NCI-H128 (cell line): Measurements from ENCODE around the gene FRG2B.
A peak's percentile ranks its signal among the peaks of the same experiment; 100 is the strongest.
"Not testable (repeated sequence)": the region's sequence is repeated elsewhere in the genome, so short reads cannot be mapped to it uniquely, and the experiment has no call there.

Experiments used
- DNase-seq: peaks from one replicate; lab custom pipeline; 2025; ENCODE audit not compliant: unreplicated experiment; lab: John Stamatoyannopoulos, UW

The FRG2B gene

GRCh38 chr10:133626695-133627094, at the start of gene FRG2B:
TSS of gene FRG2B (minus strand) at chr10:133626795. CDS start at chr10:133626742, 53 bp downstream.
- not testable (repeated sequence) for DNase-seq

DNA sequence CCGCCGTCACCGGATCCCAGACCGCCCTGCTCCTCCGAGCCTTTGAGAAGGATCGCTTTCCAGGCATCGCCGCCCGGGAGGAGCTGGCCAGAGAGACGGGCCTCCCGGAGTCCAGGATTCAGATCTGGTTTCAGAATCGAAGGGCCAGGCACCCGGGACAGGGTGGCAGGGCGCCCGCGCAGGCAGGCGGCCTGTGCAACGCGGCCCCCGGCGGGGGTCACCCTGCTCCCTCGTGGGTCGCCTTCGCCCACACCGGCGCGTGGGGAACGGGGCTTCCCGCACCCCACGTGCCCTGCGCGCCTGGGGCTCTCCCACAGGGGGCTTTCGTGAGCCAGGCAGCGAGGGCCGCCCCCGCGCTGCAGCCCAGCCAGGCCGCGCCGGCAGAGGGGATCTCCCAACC, 40.9 kb upstream of the FRG2B start:
- DNase-seq = not testable (repeated sequence)

- DNase-seq = not testable (repeated sequence)
Observed at GRCh38 chr10:133663544-133664160, 37.1 kb upstream of the FRG2B start.

- DNase-seq = not testable (repeated sequence)
Observed at GRCh38 chr10:133661122-133661521, 34.5 kb upstream of the FRG2B start.

GRCh38 chr10:133660516-133660915, 33.9 kb upstream of the FRG2B start:
- not testable (repeated sequence) for DNase-seq

- DNase-seq = not testable (repeated sequence)
Observed at GRCh38 chr10:133657276-133657675, 30.7 kb upstream of the FRG2B start.

DNA sequence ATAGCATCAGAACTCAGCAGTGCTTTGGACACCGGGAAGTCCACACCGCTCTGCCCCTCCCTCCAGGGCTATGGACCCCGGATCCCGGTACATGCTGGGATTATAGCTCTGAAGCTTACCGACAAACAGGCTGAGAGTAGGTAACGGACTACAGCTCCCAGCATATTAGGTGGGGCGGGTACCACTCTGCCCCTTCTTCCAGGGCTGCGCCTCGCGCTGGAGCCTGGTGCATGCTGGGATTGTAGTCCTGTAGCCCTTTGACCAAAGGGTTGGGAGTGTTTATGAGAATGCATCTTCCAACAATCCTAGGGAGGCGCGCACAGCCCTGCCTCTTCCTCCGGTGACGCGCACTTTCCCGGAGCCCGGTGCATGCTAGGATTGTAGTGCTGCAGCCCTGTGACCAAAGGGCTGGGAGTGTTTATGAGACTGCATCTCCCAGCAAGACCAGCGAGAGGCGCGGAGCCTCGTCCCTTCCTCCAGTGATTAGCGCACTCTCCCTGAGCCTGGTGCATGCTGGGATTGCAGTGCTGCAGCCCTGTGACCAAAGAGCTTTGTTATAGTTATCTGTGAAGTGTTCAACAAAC, 22.4 kb upstream of the FRG2B start:
- not testable (repeated sequence) for DNase-seq

GRCh38 chr10:133647075-133647748, 20.6 kb upstream of the FRG2B start:
- not testable (repeated sequence) for DNase-seq

- not testable (repeated sequence) for DNase-seq
Observed at GRCh38 chr10:133637846-133638235, 11.2 kb upstream of the FRG2B start.

DNA sequence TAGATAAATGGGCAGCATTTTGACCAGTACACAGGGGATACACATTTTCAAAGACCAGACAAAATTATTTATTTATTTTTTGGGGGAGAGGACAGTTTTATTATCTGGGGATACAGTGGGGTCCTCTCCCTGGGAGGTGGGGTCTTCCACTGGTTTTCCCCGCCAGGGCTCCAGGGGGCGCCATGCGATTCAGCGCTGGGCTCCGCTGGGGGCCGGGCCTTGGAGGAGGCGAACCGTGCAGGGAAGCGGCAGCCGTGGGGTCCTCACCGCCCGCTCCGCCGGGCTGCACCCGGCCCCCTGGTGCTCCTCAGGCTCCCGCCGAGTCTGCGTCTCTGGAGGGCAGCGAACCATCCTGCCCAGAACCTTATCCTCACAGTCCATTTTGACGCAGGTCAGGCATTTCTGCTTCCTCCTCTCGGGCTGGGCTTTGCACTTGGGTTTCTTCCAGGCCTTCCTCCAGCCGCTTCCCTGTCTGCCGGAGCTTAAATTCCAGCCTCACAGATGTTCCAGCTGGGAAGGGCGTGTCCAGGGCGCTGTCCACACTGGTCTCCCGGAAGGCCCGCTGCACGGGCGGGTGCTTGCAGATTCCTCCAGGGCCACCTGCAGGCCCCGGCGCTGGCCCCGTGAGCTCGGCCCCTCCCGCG, 10.7 kb upstream of the FRG2B start:
- DNase-seq = not testable (repeated sequence)

DNA sequence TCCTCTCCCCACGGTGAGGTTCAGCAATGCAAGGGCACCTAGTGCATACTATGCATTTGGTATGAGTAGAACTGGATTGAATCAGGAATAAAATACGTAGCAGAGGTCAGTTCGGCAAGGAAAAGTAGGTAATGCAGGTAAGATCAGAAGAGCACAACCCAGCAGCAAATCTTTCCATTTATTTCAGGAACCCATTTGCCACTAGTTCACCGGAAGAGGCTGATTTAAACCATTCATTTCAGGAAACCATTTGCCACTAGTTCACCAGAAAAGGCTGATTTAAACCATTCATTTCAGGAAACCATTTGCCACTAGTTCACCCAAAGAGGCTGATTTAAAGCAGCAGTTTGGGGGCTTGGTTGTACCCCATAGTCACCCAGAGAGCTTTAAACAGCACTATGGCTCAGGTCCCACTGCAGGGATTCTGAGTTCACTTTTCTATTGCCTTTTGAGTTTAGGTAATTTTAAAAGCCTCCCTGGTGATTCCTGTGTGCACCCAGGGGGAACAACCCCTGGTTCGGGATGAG, 4.2 kb upstream of the FRG2B start:
- DNase-seq = not testable (repeated sequence)

- not testable (repeated sequence) for DNase-seq
Observed at GRCh38 chr10:133622544-133622943, 4.1 kb downstream of the FRG2B start.

DNA sequence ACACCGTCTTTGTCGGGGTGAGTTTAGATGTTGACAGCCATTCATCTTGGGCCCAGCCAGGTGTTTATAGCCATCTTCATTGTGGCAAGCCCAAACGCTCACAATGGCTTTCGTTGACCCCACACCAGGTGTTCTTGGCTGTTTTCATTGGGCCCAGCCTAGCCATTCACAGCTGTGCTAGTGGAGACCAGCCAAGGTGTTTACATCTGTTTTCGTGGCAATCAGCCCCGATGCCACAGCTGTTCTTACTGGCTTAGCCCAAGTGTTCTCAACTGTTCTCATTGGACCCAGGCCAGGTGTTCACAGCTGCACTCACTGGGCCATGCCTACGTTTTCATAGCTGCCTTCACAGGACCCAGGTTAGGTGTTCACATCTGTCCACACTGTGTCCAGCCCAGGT, 7.7 kb downstream of the FRG2B start:
- no peak for DNase-seq

GRCh38 chr10:133617196-133617595, 9.4 kb downstream of the FRG2B start:
- DNase-seq = no peak

GRCh38 chr10:133616371-133617130, 10.0 kb downstream of the FRG2B start:
- DNase-seq = no peak

DNA sequence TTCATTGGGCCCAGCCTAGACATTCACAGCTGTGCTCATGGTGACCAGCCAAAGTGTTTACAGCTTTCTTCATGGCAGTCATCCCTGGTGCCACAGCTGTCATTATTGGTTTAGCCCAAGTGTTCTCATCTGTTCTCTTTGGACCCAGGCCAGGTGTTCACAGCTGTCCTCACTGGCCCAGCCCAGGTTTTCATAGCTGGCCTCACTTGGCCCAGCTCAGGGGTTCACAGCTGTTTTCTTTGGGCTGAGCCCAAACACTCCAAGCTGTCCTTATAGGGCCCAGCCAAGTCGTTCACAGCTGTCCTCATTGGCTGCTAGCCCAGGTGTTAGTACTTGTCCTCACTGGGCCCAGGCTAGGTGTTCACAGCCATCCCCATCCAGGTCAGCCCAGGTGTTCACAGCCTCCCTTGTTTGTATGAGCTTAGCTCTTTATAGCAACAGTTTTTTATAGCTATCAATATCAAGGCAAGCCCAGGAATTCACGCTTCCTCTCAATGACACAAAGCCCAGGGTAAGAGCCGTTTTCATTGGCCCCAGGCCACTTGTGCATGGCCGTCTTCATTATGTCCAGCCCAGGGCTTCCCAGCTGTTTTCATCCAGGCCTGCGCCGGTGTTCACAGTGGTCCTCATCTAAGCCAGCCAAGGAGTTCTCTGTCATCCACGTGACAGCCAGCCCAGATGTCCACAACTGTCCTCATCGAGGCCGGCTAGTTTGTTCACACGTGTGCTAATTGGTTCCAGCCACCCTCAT, 11.6 kb downstream of the FRG2B start:
- DNase-seq = no peak

DNA sequence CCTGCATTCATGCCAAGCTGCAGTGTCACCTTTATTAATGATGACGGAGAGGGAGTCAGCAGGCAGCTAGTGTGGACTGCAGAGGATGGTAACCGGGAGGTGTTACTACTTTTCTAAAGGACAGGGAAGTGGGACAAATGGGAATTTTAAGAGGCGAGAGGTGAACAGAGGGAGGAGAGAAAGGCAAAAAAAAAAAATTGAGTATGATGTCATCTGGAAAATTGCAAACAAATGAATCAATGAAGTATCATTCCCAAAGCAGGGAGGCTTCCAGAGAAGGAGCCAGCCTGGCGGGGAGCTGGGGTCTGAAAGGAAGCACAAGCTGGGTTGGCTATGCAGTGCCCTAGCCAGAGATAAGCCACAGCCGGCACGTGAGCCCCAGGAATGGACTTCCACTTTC, 12.9 kb downstream of the FRG2B start:
- no peak for DNase-seq

- DNase-seq = no peak
Observed at GRCh38 chr10:133611079-133611478, 15.5 kb downstream of the FRG2B start.

DNA sequence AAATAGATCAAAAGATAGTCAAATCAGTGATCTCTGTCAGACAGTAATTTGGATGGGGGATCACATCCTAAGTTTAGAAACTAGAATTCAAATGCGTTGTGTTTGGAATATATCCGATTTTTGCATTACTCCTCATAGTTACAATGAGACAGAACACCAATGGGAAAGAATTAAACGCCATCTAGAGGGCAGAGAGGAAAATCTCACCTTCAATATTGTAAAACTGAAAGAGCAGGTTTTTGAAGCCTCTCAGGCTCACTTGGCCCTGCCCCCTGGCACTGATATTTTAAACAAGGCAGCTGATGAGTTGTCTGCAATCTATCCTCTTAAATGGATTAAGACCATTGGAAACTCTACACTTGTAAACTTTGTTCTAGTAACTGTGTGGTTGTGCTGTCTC, 17.7 kb downstream of the FRG2B start:
- DNase-seq = peak; percentile 5

- DNase-seq = not testable (repeated sequence)
Observed at GRCh38 chr10:133603434-133603833, 23.2 kb downstream of the FRG2B start.
